NCI-H748 treated with DMSO at 0.1 percent for 48 hours (cell line): ENCODE data around the gene DZANK1.
"Not testable (repeated sequence)": the region's sequence is repeated elsewhere in the genome, so short reads cannot be mapped to it uniquely, and the experiment has no call there.

Experiments
- DNase-seq: peaks from one replicate; lab custom pipeline; 2025; lab: John Stamatoyannopoulos, UW

The DZANK1 gene

DNA sequence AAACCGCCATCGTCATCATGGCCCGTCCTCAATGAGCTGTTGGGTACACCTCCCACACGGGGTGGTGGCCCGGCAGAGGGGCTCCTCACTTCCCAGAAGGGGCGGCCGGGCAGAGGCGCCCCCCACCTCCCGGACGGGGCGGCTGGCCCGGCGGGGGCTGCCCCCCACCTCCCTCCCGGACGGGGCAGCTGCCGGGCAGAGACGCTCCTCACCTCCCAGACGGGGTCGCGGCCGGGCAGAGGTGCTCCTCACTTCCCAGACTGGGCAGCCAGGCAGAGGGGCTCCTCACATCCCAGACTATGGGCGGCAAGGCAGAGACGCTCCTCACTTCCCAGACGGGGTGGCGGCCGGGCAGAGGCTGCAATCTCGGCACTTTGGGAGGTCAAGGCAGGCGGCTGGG, 91.3 kb downstream of the DZANK1 start:
- not testable (repeated sequence) for DNase-seq

DNA sequence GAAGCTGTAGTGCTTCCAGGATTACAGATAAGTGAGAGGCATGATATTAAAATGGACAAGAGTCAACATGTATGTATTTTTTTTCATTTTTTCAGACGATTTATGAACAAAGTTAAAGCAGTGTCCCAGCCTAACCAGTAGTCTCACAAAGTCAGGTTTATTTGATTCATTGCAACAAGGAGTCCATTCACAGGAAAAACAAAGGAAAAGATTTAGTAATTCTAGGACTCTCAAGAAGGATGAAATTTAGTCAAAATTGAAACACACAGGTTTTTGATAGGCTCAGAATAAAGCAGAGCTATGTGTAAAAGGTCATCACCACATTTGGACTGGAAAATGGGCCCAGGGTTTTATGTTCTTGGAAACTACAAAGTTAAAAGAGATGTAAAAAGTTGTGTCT, 94.5 kb downstream of the DZANK1 start:
- no peak for DNase-seq

GRCh38 chr20:18364768-18365167, 102.1 kb downstream of the DZANK1 start:
- no peak for DNase-seq

DNA sequence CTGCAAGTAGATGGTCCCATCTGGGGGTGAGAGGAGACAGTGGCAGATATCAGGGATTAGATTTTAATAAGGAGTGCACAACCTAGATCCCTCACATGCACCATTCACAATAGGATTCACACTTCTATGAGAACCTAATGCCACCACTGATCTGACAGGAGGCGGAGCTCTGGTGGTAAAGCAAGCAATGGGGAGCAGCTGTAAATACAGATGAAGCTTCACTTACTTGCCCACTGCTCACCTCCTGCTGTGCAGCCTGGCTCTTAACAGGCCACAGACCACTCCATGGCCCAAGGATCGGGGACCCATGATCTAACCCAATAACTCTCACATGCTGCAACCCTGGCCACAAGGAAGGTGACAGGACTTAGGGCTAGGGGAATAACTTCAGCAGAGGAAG, 103.1 kb downstream of the DZANK1 start:
- no peak for DNase-seq

GRCh38 chr20:18362916-18363315, 103.9 kb downstream of the DZANK1 start:
- DNase-seq = no peak

DNA sequence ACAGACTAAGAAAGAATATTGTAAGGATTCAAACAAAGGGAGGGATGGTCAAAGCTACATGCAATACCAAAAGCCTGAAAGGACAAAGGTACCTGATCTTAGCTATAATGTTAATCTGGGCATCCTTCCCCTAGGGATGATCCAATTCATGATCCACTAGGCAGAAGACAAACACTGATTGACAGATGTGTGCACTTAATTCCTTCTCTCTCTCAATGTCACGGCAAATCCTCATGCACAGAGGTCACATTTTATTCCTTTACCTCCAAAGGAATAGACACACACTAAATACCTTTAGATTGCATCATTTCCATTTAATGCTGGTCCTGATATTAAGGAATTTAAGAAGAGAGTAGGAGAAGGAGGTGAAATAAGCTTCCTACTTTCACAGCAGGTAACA, 105.2 kb downstream of the DZANK1 start:
- DNase-seq = no peak

- DNase-seq = no peak
These were observed 106.2 kb downstream of the DZANK1 start for GRCh38 chr20:18360635-18361034.

- DNase-seq = no peak
These were observed 107.0 kb downstream of the DZANK1 start for GRCh38 chr20:18359854-18360253.

GRCh38 chr20:18349749-18350148, 117.1 kb downstream of the DZANK1 start:
- not testable (repeated sequence) for DNase-seq
